ENCODE results near the gene ARPP19.
"Not testable (repeated sequence)": the region's sequence is repeated elsewhere in the genome, so short reads cannot be mapped to it uniquely, and the experiment has no call there.

The ARPP19 gene

GRCh38 chr15:52546031-52546751, 22.6 kb downstream of the ARPP19 start:
- no peak for DNase-seq

GRCh38 chr15:52540374-52541012, 28.3 kb downstream of the ARPP19 start:
- no peak for DNase-seq

GRCh38 chr15:52537459-52537858, 31.4 kb downstream of the ARPP19 start:
- no peak for DNase-seq

GRCh38 chr15:52532427-52532826, 36.4 kb downstream of the ARPP19 start:
- no peak for DNase-seq

GRCh38 chr15:52529940-52530339, 38.9 kb downstream of the ARPP19 start:
- DNase-seq, result no peak

- peak; percentile 9 for DNase-seq
Observed at GRCh38 chr15:52529341-52529924, 39.4 kb downstream of the ARPP19 start.

- DNase-seq, result peak; percentile 19
Observed at GRCh38 chr15:52528564-52529340, 40.1 kb downstream of the ARPP19 start, which contains the start of gene MYO5A. Gene MYO5A, minus strand, starts transcription at chr15:52528880. Its CDS starts 74 bp downstream, at chr15:52528806.

- peak; percentile 10 for DNase-seq
Observed at GRCh38 chr15:52527911-52528563, 40.8 kb downstream of the ARPP19 start.

GRCh38 chr15:52527196-52527910, 41.5 kb downstream of the ARPP19 start:
- no peak for DNase-seq

- DNase-seq, result no peak
Observed at GRCh38 chr15:52524223-52525136, 44.4 kb downstream of the ARPP19 start.

GRCh38 chr15:52523647-52524046, 45.2 kb downstream of the ARPP19 start:
- DNase-seq, result no peak

GRCh38 chr15:52523192-52523591, 45.6 kb downstream of the ARPP19 start:
- DNase-seq, result no peak

GRCh38 chr15:52521682-52522081, 47.1 kb downstream of the ARPP19 start:
- DNase-seq, result no peak

GRCh38 chr15:52520421-52520820, 48.4 kb downstream of the ARPP19 start:
- no peak for DNase-seq

GRCh38 chr15:52518487-52519371, 50.1 kb downstream of the ARPP19 start:
- DNase-seq, result no peak

GRCh38 chr15:52517014-52517413, 51.8 kb downstream of the ARPP19 start:
- no peak for DNase-seq

- DNase-seq, result no peak
Observed at GRCh38 chr15:52515343-52515742, 53.5 kb downstream of the ARPP19 start.

- DNase-seq, result no peak
Observed at GRCh38 chr15:52514482-52514881, 54.3 kb downstream of the ARPP19 start.

GRCh38 chr15:52512869-52513268, 56.0 kb downstream of the ARPP19 start:
- DNase-seq, result not testable (repeated sequence)

GRCh38 chr15:52511084-52511483, 57.7 kb downstream of the ARPP19 start:
- DNase-seq, result no peak
